ENCODE data around the gene CIC. TPM values are rescaled to one million over a fixed set of nuclear protein-coding genes. Genes with fewer than 3 reads are reported as not detected.

The CIC gene
- total and polyA plus RNA-seq, 10 of the 15 experiments (the other 5 are each of a cell fraction or from before 2014, with no cell fraction given) = 0.18 to 50.6 (median 7.1) TPM

GRCh38 chr19:42268704-42269477 lies at the start of gene CIC (continued):
- peak; percentile 25 for TF ChIP-seq NR2C1 (IDR thresholded peaks at IDR 0.05)
- peak; percentile 100 for TF ChIP-seq PKNOX1 (IDR thresholded peaks at IDR 0.05)
- TF ChIP-seq ZBTB40 (IDR thresholded peaks at IDR 0.05; ENCODE audit: borderline replicate concordance) = peak; percentile 94
- peak; percentile 63 for TF ChIP-seq FOXK2 (IDR thresholded peaks at IDR 0.05)
- TF ChIP-seq HCFC1 (IDR thresholded peaks at IDR 0.05; ENCODE audit: low read length) = peak; percentile 98
- TF ChIP-seq ESRRA (IDR thresholded peaks at IDR 0.05; ENCODE audit: low read length) = peak; percentile 75; the same call in 1 of the 2 replicates
- no peak for TF ChIP-seq MTA2 (IDR thresholded peaks at IDR 0.05; ENCODE audit: low read depth)
- no peak for TF ChIP-seq POLR2AphosphoS5 (IDR thresholded peaks at IDR 0.05; ENCODE audit: low read length)
- 0 out of 2 replicates have a peak, but pooled peaks have one; percentile 38 for TF ChIP-seq RFX5 (IDR thresholded peaks at IDR 0.05; ENCODE audit: low read depth, low read length)
- TF ChIP-seq BRCA1 (IDR thresholded peaks at IDR 0.05; ENCODE audit: low read depth, low read length) = peak; percentile 40; the same call in 1 of the 2 replicates
- no peak for TF ChIP-seq RAD21 (IDR thresholded peaks at IDR 0.05; ENCODE audit: insufficient read depth, low read depth, low read length)
- TF ChIP-seq, protein P1, sequence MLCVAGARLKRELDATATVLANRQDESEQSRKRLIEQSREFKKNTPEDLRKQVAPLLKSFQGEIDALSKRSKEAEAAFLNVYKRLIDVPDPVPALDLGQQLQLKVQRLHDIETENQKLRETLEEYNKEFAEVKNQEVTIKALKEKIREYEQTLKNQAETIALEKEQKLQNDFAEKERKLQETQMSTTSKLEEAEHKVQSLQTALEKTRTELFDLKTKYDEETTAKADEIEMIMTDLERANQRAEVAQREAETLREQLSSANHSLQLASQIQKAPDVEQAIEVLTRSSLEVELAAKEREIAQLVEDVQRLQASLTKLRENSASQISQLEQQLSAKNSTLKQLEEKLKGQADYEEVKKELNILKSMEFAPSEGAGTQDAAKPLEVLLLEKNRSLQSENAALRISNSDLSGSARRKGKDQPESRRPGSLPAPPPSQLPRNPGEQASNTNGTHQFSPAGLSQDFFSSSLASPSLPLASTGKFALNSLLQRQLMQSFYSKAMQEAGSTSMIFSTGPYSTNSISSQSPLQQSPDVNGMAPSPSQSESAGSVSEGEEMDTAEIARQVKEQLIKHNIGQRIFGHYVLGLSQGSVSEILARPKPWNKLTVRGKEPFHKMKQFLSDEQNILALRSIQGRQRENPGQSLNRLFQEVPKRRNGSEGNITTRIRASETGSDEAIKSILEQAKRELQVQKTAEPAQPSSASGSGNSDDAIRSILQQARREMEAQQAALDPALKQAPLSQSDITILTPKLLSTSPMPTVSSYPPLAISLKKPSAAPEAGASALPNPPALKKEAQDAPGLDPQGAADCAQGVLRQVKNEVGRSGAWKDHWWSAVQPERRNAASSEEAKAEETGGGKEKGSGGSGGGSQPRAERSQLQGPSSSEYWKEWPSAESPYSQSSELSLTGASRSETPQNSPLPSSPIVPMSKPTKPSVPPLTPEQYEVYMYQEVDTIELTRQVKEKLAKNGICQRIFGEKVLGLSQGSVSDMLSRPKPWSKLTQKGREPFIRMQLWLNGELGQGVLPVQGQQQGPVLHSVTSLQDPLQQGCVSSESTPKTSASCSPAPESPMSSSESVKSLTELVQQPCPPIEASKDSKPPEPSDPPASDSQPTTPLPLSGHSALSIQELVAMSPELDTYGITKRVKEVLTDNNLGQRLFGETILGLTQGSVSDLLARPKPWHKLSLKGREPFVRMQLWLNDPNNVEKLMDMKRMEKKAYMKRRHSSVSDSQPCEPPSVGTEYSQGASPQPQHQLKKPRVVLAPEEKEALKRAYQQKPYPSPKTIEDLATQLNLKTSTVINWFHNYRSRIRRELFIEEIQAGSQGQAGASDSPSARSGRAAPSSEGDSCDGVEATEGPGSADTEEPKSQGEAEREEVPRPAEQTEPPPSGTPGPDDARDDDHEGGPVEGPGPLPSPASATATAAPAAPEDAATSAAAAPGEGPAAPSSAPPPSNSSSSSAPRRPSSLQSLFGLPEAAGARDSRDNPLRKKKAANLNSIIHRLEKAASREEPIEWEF (IDR thresholded peaks at IDR 0.05; ENCODE audit: insufficient replicate concordance, low read depth, low read length) = peak; percentile 55
- TF ChIP-seq MEF2B (IDR thresholded peaks at IDR 0.05; ENCODE audit: partially characterized antibody, poor library complexity, severe bottlenecking) = no peak
- TF ChIP-seq YY1 (IDR thresholded peaks at IDR 0.05; ENCODE audit: low read depth, low read length) = peak; percentile 92
- peak; percentile 99 for TF ChIP-seq CEBPZ (IDR thresholded peaks at IDR 0.05; ENCODE audit: low read depth, low read length)

Measured in GM12878 (cell line).